ENCODE data around the gene AVEN.

DNA sequence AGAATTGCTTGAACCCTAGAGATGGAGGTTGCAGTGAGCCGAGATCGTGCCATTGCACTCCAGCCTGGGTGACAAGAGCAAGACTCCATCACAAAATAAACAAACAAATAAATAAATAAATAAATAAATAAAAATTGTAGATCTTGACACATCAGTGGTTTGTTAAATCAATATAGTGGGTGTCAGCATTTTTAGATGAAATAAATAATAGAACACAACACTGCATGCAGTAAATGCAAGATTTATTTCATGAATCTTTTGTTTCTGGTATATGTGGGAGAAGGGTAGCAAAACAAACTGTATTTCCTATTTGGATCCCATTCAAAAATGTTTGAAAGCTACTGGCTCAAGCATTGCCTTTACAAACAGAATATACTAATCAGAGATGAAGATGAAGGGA lies 106.3 kb downstream of the AVEN start:
- TF ChIP-seq FOXM1 (IDR thresholded peaks at IDR 0.05; ENCODE audit: borderline replicate concordance), result no peak
- TF ChIP-seq TARDBP (IDR thresholded peaks at IDR 0.05), result no peak
- TF ChIP-seq SUZ12 (IDR thresholded peaks at IDR 0.05), result no peak
- TF ChIP-seq FOXA1 (IDR thresholded peaks at IDR 0.05), result no peak
- TF ChIP-seq ARNT (IDR thresholded peaks at IDR 0.05), result no peak
- TF ChIP-seq, protein P1, sequence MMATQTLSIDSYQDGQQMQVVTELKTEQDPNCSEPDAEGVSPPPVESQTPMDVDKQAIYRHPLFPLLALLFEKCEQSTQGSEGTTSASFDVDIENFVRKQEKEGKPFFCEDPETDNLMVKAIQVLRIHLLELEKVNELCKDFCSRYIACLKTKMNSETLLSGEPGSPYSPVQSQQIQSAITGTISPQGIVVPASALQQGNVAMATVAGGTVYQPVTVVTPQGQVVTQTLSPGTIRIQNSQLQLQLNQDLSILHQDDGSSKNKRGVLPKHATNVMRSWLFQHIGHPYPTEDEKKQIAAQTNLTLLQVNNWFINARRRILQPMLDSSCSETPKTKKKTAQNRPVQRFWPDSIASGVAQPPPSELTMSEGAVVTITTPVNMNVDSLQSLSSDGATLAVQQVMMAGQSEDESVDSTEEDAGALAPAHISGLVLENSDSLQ (IDR thresholded peaks at IDR 0.05), result no peak
- TF ChIP-seq SP1 (IDR thresholded peaks at IDR 0.05), result no peak
- no peak for TF ChIP-seq L3MBTL2 (conservative IDR thresholded peaks at IDR 0.05)
- TF ChIP-seq NFRKB (IDR thresholded peaks at IDR 0.05), result no peak
- TF ChIP-seq ZNF384 (IDR thresholded peaks at IDR 0.05), result no peak
- TF ChIP-seq FOXK2 (IDR thresholded peaks at IDR 0.05), result no peak
- no peak for TF ChIP-seq LEF1 (IDR thresholded peaks at IDR 0.05; ENCODE audit: borderline replicate concordance)
- no peak for TF ChIP-seq HDGF (IDR thresholded peaks at IDR 0.05; ENCODE audit: borderline replicate concordance)
- TF ChIP-seq BHLHE40 (IDR thresholded peaks at IDR 0.05; ENCODE audit: borderline replicate concordance), result no peak
